GM06990 (cell line): ENCODE measurements around the gene RESP18.
"Not testable (repeated sequence)": the region's sequence is repeated elsewhere in the genome, so short reads cannot be mapped to it uniquely, and the experiment has no call there.

ENCODE experiments used
- DNase-seq: peaks from one replicate; pipeline ENCODE4 v3.0.0-alpha.2; 2011; ENCODE audit not compliant: insufficient read length; ENCODE audit errors: extremely low read depth
- H3K27me3 ChIP-seq: replicated peaks from 2 replicates; pipeline ENCODE4 v1.6.0; 2011; ENCODE audit warnings: low read length; ENCODE audit not compliant: control insufficient read depth, insufficient read depth
- H3K36me3 ChIP-seq: 2 replicates; pipeline ENCODE4 v1.5.1; 2011; ENCODE audit warnings: low read length; ENCODE audit not compliant: control insufficient read depth, insufficient read depth
- H3K4me3 ChIP-seq: replicated peaks from 2 replicates; pipeline ENCODE4 v1.5.1; 2011; ENCODE audit warnings: low read depth, mild to moderate bottlenecking, control low read depth, low read length
- TF ChIP-seq, protein P1 (sequence below): IDR thresholded peaks from 2 replicates; pipeline ENCODE4 v1.5.1; 2011; ENCODE audit warnings: low read length, control low read depth, mild to moderate bottlenecking, inconsistent platforms; ENCODE audit not compliant: insufficient read depth, poor library complexity, severe bottlenecking

The RESP18 gene

DNA sequence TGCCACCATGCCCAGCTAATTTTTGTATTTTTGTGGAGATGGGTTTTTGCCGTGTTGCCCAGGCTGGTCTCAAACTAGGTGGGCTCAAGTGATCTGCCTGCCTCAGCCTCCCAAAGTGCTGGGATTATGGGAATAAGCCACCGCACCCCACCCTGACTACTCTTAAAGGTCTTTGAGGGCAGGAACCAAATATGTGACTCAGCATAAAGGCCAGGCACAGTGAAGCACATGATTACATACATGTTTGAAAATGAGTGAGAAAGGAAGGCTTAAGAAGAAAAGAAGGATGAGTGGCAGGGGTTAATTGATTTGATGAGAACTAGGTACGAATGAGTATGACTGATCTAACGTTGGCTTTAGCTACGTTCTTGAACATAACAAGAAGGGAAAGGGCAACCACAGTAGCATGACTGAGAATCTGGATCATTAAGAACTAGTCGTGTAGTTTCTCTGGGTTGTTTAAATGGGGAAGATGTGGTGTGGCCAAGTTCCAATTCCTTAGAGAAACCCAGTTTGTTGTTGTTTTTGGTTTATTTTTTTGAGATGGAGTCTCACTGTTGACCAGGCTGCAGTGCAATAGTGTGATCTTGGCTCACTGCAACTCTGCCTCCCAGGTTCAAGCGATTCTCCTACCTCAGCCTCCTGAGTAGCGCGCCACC is 6.8 kb downstream of the RESP18 start:
- no peaks in the 10 kb centered on the region for H3K36me3 ChIP-seq
- TF ChIP-seq, protein P1, sequence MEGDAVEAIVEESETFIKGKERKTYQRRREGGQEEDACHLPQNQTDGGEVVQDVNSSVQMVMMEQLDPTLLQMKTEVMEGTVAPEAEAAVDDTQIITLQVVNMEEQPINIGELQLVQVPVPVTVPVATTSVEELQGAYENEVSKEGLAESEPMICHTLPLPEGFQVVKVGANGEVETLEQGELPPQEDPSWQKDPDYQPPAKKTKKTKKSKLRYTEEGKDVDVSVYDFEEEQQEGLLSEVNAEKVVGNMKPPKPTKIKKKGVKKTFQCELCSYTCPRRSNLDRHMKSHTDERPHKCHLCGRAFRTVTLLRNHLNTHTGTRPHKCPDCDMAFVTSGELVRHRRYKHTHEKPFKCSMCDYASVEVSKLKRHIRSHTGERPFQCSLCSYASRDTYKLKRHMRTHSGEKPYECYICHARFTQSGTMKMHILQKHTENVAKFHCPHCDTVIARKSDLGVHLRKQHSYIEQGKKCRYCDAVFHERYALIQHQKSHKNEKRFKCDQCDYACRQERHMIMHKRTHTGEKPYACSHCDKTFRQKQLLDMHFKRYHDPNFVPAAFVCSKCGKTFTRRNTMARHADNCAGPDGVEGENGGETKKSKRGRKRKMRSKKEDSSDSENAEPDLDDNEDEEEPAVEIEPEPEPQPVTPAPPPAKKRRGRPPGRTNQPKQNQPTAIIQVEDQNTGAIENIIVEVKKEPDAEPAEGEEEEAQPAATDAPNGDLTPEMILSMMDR: no peak
- H3K27me3 ChIP-seq: peaks cover 1% of the 10 kb centered on the region; the same call in 1 of the 2 replicates
- DNase-seq: no peak
- no peak overlapping the region for H3K4me3 ChIP-seq

DNA sequence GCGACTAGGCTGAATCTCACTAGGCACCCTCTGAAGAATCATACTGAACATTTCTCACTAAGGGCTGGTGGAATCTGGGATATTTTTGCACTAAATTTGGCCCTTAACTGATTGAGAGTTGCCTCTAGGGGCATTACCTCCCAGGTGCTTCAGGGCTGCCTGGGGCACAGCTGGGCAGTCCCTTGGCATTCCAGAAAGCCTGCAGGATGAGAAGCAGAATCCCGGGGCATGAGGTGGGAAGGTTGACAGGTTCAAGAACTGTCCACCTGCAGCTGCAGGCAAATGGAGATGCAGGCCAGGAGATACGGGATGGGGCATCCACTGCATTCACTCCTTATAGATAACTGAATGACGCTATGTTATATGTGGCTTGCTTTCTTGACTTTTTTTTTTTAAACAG is 7.4 kb downstream of the RESP18 start:
- Histone ChIP-seq H3K36me3 (no peaks in the 10 kb centered on the region), H3K27me3 (peaks cover 1% of the 10 kb centered on the region; the same call in 1 of the 2 replicates), H3K4me3 (no peak overlapping the region)
- DNase-seq: no peak
- TF ChIP-seq, protein P1: no peak

DNA sequence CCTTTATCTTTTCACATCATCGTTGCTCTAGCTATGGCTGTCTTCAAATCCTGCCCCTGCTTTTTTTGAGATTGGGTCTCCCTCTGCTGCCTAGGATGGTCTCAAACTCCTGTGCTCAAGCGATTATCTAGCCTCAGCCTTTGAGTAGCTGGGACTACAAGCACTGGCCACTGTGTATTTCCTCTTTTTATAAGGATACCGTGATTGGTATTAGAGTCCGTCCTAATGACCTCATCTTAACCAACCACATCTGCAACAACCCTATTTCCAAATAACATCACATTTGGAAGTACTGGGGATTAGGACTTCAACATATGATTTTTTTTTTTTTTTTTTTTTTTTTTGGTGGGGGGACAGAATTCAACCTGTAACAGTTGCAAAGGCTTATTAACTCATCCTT is 9.1 kb downstream of the RESP18 start:
- no peaks in the 10 kb centered on the region for H3K36me3 ChIP-seq
- no peak for DNase-seq
- TF ChIP-seq, protein P1: no peak
- H3K27me3 ChIP-seq: peaks cover 1% of the 10 kb centered on the region; the same call in 1 of the 2 replicates
- H3K4me3 ChIP-seq: no peak overlapping the region

DNA sequence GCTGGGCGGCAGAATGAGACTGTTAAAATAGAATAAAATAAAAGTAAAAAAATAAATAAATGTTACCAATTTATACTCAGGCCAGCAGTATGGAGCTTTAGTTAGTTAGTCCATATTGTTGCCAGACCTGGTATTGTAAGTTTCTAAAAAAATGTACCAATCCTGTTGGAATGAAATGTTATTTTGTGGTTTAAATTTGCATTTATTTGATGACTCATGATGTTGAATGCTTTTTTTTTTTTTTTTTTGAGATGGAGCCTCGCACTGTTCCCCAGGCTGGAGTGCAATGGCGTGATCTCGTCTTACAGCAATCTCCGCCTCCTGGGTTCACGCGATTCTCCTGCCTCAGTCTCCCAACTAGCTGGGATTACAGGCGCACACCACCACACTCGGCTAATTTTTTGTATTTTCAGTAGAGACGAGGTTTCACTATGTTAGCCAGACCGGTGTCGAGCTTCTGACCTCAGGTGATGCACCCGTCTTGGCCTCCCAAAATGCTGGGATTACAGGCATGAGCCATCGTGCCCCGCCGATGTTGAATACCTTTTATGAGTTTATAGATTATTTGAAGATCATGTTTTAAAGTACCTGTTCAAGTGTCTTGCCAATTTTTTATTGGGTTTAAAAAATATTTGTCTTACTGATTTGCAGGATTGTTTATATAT is 17.6 kb downstream of the RESP18 start:
- no peak for DNase-seq
- H3K36me3 ChIP-seq: no peaks in the 10 kb centered on the region
- TF ChIP-seq, protein P1: no peak
- H3K4me3 ChIP-seq: no peak overlapping the region
- peaks cover 1% of the 10 kb centered on the region for H3K27me3 ChIP-seq

DNA sequence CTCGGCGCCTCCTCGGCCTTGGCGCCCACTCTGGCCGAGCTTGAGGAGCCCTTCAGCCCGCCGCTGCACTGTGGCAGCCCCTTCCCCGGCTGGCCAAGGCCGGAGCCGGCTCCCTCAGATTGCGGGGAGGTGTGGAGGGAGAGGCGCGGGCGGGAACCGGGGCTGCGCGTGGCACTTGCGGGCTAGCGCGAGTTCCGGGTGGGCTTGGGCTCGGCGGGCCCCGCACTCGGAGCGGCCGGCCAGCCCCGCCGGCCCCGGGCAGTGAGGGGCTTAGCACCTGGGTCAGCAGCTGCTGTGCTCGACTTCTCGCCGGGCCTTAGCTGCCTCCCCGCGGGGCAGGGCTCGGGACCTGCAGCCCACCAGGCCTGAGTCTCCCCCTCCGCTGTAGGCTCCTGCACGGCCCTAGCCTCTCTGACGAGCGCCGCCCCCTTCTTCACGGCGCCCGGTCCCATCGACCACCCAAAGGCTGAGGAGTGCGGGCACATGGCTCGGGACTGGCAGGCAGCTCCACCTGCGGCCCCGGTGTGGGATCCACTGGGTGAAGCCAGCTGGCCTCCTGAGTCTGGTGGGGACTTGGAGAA is 19.8 kb downstream of the RESP18 start:
- not testable (repeated sequence) for H3K4me3 ChIP-seq, DNase-seq, H3K36me3 ChIP-seq, H3K27me3 ChIP-seq

DNA sequence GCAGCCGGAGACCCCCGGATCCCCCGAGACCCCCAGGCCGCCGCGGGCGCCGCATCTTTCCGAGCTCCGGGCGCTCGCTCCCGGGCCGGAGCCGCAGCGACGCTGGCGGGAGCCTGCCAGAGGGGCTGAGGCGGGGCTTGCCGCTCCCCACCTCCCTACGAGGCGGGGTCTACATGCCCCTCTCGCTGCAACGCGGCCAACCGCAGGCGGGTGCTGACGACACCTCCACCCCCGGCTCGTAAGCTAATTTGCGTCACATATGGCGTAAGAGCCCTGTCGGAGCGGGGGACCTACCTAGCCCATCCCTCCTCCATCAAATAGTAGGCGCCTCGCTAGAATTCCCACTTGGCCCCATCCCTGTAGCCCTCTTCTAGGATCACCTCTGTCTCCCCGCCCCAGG is 23.3 kb downstream of the RESP18 start, which contains the start of gene PTPRN:
PTPRN (minus strand) TSS at position 124 of the 400 bp plus-strand sequence; CDS start at position 55, 69 bp downstream.
- TF ChIP-seq, protein P1: no peak
- Histone ChIP-seq H3K27me3 (peaks cover 1% of the 10 kb centered on the region), H3K4me3 (no peak within 1 kb of the TSS), H3K36me3 (no peaks in the 10 kb centered on the region)
- no peak for DNase-seq
